ENCODE data around the gene BATF3.
A peak's percentile ranks its signal among the peaks of the same experiment; 100 is the strongest.
"Not testable (repeated sequence)": the region's sequence is repeated elsewhere in the genome, so short reads cannot be mapped to it uniquely, and the experiment has no call there.

Gene BATF3

GRCh38 chr1:212652609-212653008, 47.0 kb downstream of the BATF3 start:
- DNase-seq, result no peak

GRCh38 chr1:212651977-212652376, 47.7 kb downstream of the BATF3 start:
- DNase-seq, result no peak

GRCh38 chr1:212651521-212651920, 48.1 kb downstream of the BATF3 start:
- peak; percentile 38 for DNase-seq

- DNase-seq, result no peak
These were observed 49.4 kb downstream of the BATF3 start for GRCh38 chr1:212650228-212650627.

GRCh38 chr1:212649020-212649419, 50.6 kb downstream of the BATF3 start:
- no peak for DNase-seq

- DNase-seq, result no peak
These were observed 51.2 kb downstream of the BATF3 start for GRCh38 chr1:212648431-212648830.

GRCh38 chr1:212647004-212647403, 52.6 kb downstream of the BATF3 start:
- DNase-seq, result no peak

GRCh38 chr1:212646588-212646987, 53.1 kb downstream of the BATF3 start:
- DNase-seq, result no peak

GRCh38 chr1:212645546-212646543, 53.8 kb downstream of the BATF3 start:
- DNase-seq, result no peak

GRCh38 chr1:212644866-212645545, 54.6 kb downstream of the BATF3 start:
- no peak for DNase-seq

- no peak for DNase-seq
These were observed 55.8 kb downstream of the BATF3 start for GRCh38 chr1:212643877-212644276.

GRCh38 chr1:212641956-212642355, 57.7 kb downstream of the BATF3 start:
- DNase-seq, result peak; percentile 47

- no peak for DNase-seq
These were observed 59.3 kb downstream of the BATF3 start for GRCh38 chr1:212640223-212640878.

- not testable (repeated sequence) for DNase-seq
These were observed 60.1 kb downstream of the BATF3 start for GRCh38 chr1:212639524-212639923.

GRCh38 chr1:212638492-212639151, 61.0 kb downstream of the BATF3 start:
- DNase-seq, result peak; percentile 92

GRCh38 chr1:212637902-212638301, 61.7 kb downstream of the BATF3 start:
- DNase-seq, result peak; percentile 52
